GM13977 (cell line): ENCODE data around the gene TMC1.

Experiments used
- DNase-seq: peaks from one replicate; pipeline ENCODE4 v3.0.0; 2012; ENCODE audit warnings: low spot score
- CTCF ChIP-seq: IDR thresholded peaks from 2 replicates; pipeline ENCODE4 v1.5.1; 2012; ENCODE audit warnings: mild to moderate bottlenecking, control low read depth; ENCODE audit not compliant: insufficient read depth; ENCODE audit errors: extremely low read depth, missing control alignments
- in situ Hi-C: fragments of 300-500 bp; cut with MboI; formaldehyde crosslinking; loops from one replicate; pipeline ENCODE4 v1.12.0; 2022; ENCODE audit warnings: low sequenced_read_pairs, low pct_unique_long_range_greater_than_20kb, mixed read lengths, inconsistent platforms; ENCODE audit not compliant: unreplicated experiment

TMC1 gene

GRCh38 chr9:72552356-72552755 lies 30.9 kb downstream of the TMC1 start:
- TF ChIP-seq CTCF = no peak
- in situ Hi-C loops = no loop called here
- DNase-seq = no peak

GRCh38 chr9:72554221-72554641 lies 32.8 kb downstream of the TMC1 start:
- no peak for DNase-seq
- no peak for TF ChIP-seq CTCF
- in situ Hi-C loops = no loop called here

DNA sequence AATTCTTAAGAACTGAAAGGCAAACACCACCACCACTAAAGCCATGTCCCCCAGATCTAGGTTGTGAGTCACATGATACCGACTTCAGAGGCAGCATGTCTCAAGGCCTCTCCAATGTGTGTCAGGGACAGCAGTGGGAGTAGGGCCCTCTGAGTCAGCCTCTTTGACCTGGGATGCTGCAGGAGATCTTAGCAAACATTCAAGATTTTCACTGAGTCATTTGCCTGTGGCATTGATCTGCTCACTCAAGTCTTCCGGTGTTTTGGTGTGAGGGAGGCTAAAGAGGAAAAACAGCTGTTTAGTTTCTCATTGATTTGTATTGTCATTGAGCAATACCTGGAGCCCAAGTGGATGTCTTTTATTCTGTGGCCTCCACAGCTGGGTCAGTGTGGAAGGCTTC lies 36.1 kb downstream of the TMC1 start:
- in situ Hi-C loops = no loop called here
- TF ChIP-seq CTCF = no peak
- DNase-seq = no peak

DNA sequence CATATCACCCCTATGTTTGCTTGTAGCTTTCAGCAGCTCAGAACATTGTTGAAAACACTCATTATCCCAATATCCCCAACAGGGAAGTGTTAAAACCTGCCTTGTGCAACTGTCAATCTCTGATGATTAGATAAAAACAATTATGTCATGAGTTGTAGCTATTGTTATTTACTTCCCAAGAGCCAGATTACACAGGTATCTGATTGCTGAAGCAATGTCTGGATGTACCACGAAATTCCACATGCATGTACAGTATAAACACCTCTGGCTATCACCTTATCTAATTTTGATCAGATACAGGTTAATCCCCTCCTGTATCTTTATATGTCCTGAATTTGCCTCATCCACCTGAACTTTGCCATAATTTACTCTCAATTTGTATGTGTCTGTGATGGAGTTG lies 38.7 kb downstream of the TMC1 start:
- no peak for DNase-seq
- TF ChIP-seq CTCF = no peak
- in situ Hi-C loops = no loop called here

GRCh38 chr9:72563806-72564205 lies 42.4 kb downstream of the TMC1 start:
- no peak for DNase-seq
- no peak for TF ChIP-seq CTCF
- in situ Hi-C loops = no loop called here

DNA sequence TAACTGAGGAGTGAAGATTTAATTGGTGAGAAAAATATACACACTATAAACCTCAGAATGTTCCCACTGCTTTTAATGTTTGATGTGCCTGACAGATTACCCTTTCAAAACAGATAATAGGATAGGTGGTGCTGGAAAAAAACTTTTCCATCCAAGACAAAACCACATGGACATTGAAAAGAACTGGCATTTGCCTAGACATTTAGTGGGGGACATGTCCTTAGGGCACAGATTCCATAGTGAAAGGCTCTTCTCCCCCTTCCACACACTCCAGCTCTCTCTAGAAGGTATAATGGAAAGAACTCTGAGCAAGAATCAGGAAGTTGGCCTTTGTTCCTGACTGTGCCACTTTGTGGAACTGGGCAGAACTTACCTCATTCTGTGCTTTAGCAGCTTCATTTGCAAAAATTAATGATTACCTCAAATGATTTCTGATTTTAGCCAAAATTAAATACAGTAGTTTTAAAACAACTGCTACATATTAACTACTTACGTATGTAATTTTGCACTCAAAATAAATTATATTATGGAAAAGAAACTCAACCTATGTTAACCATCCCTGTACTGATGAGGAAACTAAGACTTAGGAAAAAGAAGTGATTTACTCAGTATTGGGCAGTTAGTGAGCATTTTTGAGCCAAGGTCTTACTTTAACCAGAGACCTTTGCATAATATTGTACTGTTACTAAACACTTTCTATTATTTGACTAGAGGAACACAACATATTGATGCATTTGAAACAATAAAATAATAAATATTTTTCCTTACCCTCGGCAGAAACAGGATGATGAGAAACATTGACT lies 43.3 kb downstream of the TMC1 start:
- in situ Hi-C loops = no loop called here
- no peak for TF ChIP-seq CTCF
- no peak for DNase-seq
